Measurements from ENCODE around the gene THYN1.

DNA sequence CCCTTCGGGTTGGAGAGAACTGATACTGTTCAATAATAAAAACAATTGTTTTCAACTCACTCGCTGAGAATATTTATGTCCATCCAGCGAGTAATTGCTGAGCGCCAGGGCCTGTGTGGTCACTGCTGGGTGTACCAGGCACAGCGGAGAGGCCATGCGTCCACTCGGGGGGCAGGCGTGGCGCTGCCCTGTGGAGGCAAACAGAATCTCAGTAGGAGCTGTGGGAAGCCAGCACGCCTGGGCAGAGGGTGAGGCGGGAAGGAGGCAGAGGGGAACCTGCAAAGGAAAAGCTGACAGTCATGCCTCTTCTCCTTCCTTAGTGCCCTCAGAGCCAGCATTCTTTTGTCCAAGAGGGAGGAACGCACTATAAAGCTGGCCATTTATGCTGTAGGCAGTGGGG, 34.4 kb upstream of the THYN1 start:
- TF ChIP-seq POLR2A (IDR thresholded peaks at IDR 0.05) = no peak
- TF ChIP-seq, protein P1, sequence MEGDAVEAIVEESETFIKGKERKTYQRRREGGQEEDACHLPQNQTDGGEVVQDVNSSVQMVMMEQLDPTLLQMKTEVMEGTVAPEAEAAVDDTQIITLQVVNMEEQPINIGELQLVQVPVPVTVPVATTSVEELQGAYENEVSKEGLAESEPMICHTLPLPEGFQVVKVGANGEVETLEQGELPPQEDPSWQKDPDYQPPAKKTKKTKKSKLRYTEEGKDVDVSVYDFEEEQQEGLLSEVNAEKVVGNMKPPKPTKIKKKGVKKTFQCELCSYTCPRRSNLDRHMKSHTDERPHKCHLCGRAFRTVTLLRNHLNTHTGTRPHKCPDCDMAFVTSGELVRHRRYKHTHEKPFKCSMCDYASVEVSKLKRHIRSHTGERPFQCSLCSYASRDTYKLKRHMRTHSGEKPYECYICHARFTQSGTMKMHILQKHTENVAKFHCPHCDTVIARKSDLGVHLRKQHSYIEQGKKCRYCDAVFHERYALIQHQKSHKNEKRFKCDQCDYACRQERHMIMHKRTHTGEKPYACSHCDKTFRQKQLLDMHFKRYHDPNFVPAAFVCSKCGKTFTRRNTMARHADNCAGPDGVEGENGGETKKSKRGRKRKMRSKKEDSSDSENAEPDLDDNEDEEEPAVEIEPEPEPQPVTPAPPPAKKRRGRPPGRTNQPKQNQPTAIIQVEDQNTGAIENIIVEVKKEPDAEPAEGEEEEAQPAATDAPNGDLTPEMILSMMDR (IDR thresholded peaks at IDR 0.05 in 4 of 5, conservative IDR thresholded peaks at IDR 0.05 in 1 of 5) = no peak

Measured in gastrocnemius medialis (tissue), 4 donors.